GM18519 (cell line): ENCODE results near the gene MS4A14.
"Not testable (repeated sequence)": the region's sequence is repeated elsewhere in the genome, so short reads cannot be mapped to it uniquely, and the experiment has no call there.

ENCODE experiments used
- ATAC-seq: cut with Tn5 transposase; IDR thresholded peaks from one replicate; pipeline ENCODE4 v1.9.1; 2021; ENCODE audit warnings: mild to moderate bottlenecking, moderate library complexity; ENCODE audit not compliant: unreplicated experiment, low FRiP score

Gene MS4A14, protein sequence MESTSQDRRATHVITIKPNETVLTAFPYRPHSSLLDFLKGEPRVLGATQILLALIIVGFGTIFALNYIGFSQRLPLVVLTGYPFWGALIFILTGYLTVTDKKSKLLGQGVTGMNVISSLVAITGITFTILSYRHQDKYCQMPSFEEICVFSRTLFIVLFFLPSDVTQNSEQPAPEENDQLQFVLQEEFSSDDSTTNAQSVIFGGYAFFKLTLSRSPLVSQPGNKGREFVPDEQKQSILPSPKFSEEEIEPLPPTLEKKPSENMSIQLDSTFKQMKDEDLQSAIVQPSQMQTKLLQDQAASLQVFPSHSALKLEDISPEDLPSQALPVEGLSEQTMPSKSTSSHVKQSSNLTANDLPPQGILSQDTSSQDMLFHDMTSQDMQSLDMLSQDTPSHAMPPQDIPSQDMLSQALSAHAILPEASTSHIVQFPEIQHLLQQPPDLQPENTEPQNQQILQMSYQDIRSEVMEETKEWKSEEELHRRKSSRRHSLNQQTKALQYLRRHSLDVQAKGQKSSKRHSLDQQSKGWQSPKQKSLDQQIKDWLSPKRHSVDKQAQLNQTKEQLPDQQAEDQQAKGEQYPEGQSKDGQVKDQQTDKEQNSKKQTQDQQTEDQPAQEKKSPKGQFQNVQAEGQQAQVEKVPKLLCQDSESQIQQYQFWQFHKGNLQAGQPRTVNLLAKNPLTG

DNA sequence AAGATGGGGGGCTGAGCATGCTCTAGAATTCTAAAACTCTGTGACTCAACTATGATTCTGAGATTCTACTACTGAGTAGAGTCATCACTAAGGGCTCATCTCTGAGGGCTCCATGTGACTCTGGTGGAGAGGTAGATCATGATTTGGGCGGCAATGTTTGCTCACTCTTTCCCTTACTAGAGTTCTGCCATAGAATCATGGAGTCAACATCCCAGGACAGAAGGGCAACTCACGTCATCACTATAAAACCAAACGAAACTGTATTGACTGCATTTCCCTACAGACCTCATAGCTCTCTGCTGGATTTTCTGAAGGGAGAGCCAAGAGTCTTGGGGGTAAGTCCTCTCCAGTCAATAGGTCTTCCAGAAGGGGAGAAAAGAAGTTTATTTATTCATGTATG, at the start of gene MS4A14:
MS4A14 (plus strand) TSS at position 78 of the 400 bp plus-strand sequence; CDS start at position 198, 120 bp downstream.
- ATAC-seq: no peak

DNA sequence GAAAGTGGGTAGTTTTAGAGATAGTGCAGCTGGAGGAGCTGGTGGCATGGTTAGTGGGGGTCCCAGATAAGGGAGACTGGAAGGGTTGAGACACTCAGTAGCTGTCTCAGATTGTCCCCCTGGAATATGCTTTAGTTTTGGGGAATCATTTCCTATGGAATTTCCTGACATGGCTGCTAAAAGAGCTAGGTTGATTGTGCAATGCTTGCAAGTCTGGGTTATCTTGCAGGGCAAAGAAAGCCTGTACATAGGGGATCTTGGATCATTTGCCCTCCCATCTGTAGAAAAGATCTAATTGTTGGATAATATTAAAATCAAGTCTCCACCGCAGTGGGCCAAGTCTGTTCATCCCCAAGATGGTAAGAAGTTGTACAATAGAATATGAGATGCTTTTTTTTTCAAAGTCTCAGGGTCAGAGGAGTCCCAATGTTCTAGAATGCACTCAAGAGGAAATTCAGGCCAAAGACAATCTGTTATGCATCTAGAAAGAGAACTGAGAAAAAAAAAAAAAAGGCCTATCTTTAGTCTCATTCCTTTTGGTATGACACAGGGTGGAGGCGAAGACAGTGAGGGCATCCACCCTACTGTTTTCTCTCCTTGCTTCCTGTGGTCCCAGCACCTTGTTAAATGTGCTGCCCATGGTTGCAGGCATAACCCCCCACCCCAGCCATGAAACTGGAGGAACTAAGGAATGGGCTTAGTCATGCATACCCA, 49.0 kb upstream of the MS4A14 start:
- peak; percentile 45 for ATAC-seq

DNA sequence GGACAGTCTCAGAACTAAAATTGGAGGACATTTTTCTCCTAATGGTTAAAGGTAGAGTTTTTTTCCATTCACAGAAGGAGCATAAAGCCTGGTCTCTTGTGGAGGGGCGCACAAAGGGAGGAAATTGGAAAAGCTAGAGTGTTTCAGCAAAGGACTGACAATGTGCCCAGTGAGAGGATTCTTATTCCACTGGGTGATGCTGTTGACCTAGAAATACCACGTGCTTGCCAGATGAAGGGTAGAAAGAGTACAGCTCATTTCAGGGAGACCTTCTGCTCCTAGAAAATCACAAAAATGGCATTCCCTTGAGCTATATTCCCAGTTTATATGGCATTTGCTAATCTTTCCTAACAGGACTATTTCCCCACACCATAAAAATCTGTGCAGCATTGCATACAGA, 48.1 kb upstream of the MS4A14 start:
- no peak for ATAC-seq

DNA sequence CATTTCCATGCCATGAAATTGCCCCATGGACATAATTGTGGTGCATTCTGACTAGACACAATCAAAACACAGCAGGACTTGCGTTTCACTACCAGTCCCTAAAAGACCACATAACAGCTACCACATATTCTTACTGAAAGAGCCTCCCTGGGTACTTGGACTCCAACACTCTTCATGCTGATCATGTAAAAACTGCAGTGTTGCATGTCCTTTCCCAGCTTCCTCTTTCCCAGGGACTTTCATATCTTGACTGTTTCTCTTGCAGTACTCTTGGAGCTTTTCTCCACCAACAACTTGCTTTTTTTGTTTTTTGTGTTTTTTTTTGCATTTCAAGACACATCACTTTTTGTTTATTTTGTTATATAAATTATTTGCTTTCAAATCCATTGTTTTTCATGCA, 46.3 kb upstream of the MS4A14 start:
- ATAC-seq: no peak

DNA sequence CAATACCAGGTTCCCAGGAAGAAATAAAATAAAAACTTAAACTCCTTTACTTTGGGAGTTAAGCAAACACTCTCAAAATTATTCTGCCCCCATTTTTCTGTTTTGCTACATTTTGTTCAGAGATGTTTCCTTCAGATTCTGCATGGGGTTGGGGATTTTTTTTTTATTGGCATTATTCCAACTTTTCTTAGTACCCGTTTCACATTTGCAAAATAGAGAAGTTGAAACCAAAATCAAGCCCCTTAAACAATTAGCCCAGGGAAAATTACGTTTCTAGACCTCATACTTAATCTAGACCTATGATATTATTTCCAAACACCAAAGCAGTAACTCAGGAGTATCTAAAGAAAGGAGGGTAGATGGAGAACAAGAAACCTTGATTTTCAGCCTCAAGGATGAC, 38.5 kb upstream of the MS4A14 start:
- no peak for ATAC-seq

- no peak for ATAC-seq
These were observed 35.6 kb upstream of the MS4A14 start for GRCh38 chr11:60360621-60361020.

GRCh38 chr11:60362241-60362640, 34.0 kb upstream of the MS4A14 start:
- no peak for ATAC-seq

DNA sequence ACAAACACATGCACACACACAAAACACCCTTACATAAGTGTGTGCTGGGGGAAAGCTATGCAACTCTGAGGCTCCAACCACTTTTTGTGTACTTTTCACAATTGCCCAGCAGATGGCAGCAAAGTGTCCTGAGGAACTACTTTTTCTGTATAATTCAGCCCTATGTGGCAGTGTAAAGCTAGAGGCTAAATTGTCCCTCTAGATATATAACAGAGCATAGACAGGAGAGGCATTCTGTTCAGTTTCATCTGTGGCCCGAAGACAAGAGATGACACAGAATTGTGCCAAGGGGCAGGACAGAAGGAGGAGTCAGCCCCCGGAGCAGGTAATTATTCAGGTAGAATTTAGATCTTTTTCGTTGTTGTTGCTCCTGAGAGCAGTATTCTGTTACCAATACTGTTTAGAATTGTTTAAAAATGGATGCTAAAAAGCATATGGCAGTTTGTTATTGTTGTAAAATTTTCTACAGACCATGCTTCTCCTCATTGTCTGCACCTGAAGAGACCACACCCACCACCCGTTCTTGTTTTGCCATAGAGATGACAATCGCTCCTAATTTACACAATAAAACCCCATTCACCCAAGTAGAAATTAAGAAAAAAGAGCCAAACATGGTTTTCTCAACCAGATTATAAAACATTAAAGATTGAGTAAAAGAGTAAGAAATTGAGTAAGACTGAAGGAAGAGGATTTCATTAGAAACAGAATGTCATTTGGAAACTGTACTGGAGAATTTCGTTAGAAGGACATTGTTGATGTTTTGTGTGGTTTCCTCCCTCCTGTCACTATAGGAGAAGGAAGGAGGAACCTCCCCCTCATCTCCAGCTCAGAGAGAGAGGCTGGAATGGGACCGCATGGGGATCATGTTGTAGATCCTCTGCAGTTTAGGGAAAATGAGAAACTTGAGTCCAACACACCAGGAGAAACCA, 32.5 kb upstream of the MS4A14 start:
- peak; percentile 63 for ATAC-seq

DNA sequence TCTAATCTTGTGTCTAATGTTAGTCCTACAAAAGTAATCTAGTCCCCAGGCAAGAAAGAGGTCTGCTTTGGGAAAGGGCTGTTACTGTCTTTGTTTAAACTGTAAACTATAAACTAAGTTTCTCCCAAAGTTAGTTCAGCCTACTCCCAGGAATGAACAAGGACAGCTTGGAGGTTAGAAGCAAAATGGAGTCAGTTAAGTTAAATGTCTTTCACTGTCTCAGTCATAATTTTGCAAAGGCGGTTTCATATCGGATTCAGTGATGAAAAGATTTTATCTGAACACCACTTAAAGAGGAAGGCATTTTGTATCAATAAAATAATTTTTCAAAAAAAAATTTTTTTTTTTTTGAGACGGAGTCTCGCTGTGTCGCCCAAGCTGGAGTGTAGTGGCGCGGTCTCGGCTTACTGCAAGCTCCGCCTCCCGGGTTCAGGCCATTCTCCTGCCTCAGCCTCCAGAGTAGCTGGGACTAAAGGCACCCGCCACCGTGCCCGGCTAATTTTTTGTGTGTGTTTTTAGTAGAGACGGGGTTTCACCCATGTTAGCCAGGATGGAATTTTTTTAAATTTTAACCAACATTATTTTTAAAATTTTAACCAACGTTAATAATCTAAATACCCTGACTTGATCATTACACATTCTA, 29.9 kb upstream of the MS4A14 start:
- ATAC-seq: not testable (repeated sequence)

DNA sequence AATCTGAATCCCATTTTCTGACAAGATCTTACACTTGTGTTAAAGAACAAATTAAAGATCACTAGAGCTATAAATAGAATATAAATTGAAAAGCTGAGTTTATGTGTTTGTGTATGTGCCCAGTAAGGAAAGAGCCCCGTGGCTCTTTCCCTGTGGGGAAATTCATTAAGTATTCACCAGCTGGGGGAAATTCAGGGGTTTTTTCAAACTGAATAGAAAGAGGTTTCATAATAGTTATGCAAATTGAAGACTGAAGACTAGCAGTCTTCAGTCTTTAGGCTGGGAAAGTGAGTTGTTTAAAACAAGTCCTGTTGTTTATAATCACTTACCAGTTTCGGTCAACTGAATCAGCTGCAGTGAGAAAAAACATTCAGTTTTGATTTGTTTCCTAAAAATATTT, 29.2 kb upstream of the MS4A14 start:
- peak; percentile 68 for ATAC-seq

- no peak for ATAC-seq
These were observed 28.4 kb upstream of the MS4A14 start for GRCh38 chr11:60367896-60368295.

DNA sequence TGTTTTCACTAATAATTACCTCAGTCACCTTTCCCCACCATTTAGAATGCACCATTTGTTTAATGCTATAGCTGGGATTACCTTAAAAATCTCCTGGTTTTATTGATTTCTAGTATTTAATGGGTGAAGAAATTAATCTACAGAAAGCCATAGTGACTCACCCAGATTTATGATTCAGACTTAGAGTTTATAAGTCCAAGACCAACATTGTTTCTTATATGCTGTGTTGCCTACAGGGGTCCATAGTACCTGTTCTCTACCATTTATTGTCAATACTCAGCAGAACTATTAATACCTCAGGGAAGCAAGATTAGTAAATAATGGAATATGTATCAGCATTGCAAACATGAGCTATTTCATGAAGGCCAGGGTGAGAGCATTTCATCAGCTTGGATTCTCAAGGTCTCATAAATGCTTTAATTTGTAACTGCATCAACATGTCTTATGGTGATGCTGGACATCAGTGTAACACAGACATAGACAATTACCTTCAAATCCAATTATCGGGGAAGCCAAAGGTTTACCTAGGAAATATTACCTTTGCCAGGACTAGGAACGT, 25.9 kb upstream of the MS4A14 start:
- ATAC-seq: no peak

GRCh38 chr11:60370811-60371298, 25.4 kb upstream of the MS4A14 start:
- ATAC-seq: no peak

GRCh38 chr11:60371386-60371785, 24.9 kb upstream of the MS4A14 start:
- ATAC-seq: no peak

GRCh38 chr11:60371854-60372253, 24.4 kb upstream of the MS4A14 start:
- no peak for ATAC-seq

DNA sequence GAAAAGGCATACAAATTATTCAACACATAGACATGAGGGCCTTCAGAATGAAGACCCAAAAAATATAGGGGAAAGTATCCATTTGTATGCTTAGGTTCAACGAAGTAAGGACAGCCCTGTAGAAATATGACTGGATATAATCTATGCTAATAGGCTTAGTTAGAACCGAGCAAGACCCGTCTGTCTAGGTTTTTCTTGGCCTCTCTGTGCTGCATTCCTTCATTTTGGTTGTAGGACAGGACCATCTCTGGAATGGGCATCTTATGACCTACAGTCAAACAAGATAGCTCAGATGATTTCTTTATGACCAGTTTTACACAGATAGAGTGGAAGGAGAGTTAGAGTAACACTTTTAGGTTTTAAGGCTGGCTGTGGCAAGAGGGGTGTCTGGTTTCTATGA, 23.5 kb upstream of the MS4A14 start:
- ATAC-seq: no peak

DNA sequence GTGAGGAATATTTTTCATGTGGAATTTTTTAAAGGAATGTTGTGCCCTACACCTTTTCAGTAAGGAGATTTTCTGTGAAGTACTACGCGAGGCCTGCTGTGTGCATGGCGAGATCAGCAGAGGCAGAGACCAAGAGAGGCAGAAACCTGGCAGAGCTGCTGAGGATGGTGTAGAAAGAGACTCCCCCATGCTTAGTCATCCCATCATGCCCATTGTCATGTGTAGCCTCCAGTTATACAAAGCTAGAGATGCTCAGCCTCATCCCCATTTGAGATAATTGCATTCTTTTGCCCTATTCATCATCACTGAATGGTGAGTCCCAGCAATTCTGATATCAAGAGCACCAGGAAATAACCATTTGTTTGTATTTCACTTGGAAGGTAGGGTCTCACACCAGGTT, 20.9 kb upstream of the MS4A14 start:
- ATAC-seq: no peak

GRCh38 chr11:60376601-60377000, 19.7 kb upstream of the MS4A14 start:
- no peak for ATAC-seq

DNA sequence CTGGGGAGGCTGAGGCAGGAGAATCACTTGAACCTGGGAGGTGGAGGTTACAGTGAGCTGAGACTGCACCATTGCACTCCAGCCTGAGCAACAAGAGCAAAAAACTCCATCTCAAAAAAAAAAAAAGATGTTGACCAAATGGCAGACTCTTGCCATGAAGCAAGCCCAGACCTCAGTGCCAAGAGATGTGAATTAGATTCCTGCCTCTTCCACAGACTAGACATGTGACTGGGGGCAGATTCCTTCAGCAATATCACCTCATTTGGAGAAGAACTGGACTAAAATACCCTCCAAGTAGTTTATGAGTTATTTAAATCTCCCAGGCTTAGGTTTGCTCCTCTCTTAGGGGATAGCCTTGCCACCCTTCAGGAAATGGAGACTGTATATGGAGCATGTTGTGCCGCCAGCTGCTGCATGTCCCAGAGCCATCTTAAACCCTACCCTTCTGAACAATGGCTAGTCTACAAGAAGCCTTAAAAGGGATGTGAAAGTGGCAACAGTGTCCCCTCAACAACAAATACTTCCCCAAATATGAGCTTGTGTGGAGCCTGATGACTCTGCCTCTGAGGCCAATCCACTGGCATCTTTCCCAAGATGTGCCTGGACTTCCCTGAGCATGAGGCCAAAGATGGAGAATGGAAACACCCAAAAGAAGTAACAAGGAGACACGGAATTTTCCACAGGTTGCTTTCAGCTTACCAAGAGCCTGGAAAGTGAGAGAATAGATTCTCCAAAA, 18.7 kb upstream of the MS4A14 start:
- ATAC-seq: no peak
